RPMI7951 (cell line): ENCODE measurements around the gene CHST15. TPM values are rescaled to one million over a fixed set of nuclear protein-coding genes. Genes with fewer than 3 reads are reported as not detected.

Experiments
- DNase-seq: peaks from one replicate; pipeline ENCODE4 v3.0.0-alpha.2; 2012; ENCODE audit warnings: low read depth
- total RNA-seq: library from RNA; depleted of rRNA; stranded (reverse); fragments of >200 nt; shearing (Covaris generic); gene quantifications from 2 replicates; pipeline ENCODE4 v1.2.3, GENCODE V29; 2014; rRNA removed

The CHST15 gene
- total RNA-seq, 1 experiment from 2014 or later, result 36.4 TPM

- DNase-seq, result no peak
Observed at GRCh38 chr10:123966896-123967231, 126.5 kb downstream of the CHST15 start.

- no peak for DNase-seq
Observed at GRCh38 chr10:123965973-123966895, 127.2 kb downstream of the CHST15 start.

GRCh38 chr10:123964953-123965352 is 128.4 kb downstream of the CHST15 start:
- DNase-seq, result no peak

- DNase-seq, result no peak
Observed at GRCh38 chr10:123962756-123963530, 130.5 kb downstream of the CHST15 start.

- no peak for DNase-seq
Observed at GRCh38 chr10:123958241-123958640, 135.2 kb downstream of the CHST15 start.

Other genes starting within 250 kb of the CHST15 start
- gene CPXM2, start 201.8 kb downstream of the CHST15 start, total RNA-seq, result 0.29 and 0.60 TPM in 2 replicates